ENCODE results near the gene ZRSR2. TPM values are rescaled to one million over a fixed set of nuclear protein-coding genes. Genes with fewer than 3 reads are reported as not detected.

Gene ZRSR2
- total and polyA plus RNA-seq, 2 experiments from 2014 or later: 5.2 to 45.1 TPM

DNA sequence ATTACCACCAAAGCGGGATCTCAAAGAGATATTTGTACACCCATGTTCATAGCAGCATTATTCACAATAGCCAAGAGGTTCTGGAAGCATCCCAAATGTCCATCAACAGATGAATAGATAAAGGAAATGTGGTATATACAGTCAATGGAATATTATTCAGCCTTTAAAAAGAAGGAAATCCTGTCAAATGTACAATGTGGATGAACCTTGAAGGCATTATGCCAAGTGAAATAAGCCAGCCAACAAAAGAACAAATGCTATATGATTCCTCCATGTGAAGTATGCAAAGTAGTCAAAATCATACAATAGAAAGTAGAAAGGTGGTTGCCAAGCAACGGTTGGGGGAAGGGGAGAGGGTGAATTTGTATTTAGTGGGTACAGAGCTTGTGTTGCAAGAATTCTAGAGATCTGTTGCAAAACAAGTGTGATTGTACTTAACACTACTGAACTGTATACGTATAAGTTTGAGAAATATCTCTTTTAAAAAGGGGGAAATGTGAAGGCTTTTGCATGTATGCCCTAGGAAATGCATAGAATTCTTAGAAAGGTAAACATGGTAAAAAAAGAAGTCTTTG lies 5.0 kb upstream of the ZRSR2 start:
- Histone ChIP-seq H3K27ac (ENCODE audit: low read depth) (no peak overlapping the region), H4K20me1 (replicated peaks; ENCODE audit: insufficient read depth) (no peaks in the 10 kb centered on the region), H2AFZ (no peak overlapping the region), H3K27me3 (ENCODE audit: insufficient read depth) (no peaks in the 10 kb centered on the region), H3K4me1 (ENCODE audit: insufficient read depth) (no peaks in the 10 kb centered on the region), H3K36me3 (ENCODE audit: insufficient read depth) (no peaks in the 10 kb centered on the region), H3K79me2 (replicated peaks; ENCODE audit: insufficient read depth) (no peaks in the 10 kb centered on the region), H3K9me2 (ENCODE audit: insufficient read depth) (no peaks in the 10 kb centered on the region), H3K4me2 (no peak overlapping the region), H3K4me3 (no peak overlapping the region), H3F3A (replicated peaks; ENCODE audit: low read depth) (no peaks in the 10 kb centered on the region)
- H3K4me1 Mint-ChIP-seq: 0 out of 3 replicates have a peak, but pooled peaks cover 2% of the 10 kb centered on the region
- peaks cover 13% of the 10 kb centered on the region for H3K36me3 Mint-ChIP-seq (ENCODE audit: low read depth)
- TF ChIP-seq, protein P1, sequence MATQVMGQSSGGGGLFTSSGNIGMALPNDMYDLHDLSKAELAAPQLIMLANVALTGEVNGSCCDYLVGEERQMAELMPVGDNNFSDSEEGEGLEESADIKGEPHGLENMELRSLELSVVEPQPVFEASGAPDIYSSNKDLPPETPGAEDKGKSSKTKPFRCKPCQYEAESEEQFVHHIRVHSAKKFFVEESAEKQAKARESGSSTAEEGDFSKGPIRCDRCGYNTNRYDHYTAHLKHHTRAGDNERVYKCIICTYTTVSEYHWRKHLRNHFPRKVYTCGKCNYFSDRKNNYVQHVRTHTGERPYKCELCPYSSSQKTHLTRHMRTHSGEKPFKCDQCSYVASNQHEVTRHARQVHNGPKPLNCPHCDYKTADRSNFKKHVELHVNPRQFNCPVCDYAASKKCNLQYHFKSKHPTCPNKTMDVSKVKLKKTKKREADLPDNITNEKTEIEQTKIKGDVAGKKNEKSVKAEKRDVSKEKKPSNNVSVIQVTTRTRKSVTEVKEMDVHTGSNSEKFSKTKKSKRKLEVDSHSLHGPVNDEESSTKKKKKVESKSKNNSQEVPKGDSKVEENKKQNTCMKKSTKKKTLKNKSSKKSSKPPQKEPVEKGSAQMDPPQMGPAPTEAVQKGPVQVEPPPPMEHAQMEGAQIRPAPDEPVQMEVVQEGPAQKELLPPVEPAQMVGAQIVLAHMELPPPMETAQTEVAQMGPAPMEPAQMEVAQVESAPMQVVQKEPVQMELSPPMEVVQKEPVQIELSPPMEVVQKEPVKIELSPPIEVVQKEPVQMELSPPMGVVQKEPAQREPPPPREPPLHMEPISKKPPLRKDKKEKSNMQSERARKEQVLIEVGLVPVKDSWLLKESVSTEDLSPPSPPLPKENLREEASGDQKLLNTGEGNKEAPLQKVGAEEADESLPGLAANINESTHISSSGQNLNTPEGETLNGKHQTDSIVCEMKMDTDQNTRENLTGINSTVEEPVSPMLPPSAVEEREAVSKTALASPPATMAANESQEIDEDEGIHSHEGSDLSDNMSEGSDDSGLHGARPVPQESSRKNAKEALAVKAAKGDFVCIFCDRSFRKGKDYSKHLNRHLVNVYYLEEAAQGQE (IDR thresholded peaks at IDR 0.05; ENCODE audit: unreplicated experiment): no peak
- TF ChIP-seq JUNB (IDR thresholded peaks at IDR 0.05; ENCODE audit: unreplicated experiment) (no peak), ZNF331 (CRISPR knock-in tag; IDR thresholded peaks at IDR 0.05; ENCODE audit: low read depth) (no peak)
- TF ChIP-seq, protein P2, sequence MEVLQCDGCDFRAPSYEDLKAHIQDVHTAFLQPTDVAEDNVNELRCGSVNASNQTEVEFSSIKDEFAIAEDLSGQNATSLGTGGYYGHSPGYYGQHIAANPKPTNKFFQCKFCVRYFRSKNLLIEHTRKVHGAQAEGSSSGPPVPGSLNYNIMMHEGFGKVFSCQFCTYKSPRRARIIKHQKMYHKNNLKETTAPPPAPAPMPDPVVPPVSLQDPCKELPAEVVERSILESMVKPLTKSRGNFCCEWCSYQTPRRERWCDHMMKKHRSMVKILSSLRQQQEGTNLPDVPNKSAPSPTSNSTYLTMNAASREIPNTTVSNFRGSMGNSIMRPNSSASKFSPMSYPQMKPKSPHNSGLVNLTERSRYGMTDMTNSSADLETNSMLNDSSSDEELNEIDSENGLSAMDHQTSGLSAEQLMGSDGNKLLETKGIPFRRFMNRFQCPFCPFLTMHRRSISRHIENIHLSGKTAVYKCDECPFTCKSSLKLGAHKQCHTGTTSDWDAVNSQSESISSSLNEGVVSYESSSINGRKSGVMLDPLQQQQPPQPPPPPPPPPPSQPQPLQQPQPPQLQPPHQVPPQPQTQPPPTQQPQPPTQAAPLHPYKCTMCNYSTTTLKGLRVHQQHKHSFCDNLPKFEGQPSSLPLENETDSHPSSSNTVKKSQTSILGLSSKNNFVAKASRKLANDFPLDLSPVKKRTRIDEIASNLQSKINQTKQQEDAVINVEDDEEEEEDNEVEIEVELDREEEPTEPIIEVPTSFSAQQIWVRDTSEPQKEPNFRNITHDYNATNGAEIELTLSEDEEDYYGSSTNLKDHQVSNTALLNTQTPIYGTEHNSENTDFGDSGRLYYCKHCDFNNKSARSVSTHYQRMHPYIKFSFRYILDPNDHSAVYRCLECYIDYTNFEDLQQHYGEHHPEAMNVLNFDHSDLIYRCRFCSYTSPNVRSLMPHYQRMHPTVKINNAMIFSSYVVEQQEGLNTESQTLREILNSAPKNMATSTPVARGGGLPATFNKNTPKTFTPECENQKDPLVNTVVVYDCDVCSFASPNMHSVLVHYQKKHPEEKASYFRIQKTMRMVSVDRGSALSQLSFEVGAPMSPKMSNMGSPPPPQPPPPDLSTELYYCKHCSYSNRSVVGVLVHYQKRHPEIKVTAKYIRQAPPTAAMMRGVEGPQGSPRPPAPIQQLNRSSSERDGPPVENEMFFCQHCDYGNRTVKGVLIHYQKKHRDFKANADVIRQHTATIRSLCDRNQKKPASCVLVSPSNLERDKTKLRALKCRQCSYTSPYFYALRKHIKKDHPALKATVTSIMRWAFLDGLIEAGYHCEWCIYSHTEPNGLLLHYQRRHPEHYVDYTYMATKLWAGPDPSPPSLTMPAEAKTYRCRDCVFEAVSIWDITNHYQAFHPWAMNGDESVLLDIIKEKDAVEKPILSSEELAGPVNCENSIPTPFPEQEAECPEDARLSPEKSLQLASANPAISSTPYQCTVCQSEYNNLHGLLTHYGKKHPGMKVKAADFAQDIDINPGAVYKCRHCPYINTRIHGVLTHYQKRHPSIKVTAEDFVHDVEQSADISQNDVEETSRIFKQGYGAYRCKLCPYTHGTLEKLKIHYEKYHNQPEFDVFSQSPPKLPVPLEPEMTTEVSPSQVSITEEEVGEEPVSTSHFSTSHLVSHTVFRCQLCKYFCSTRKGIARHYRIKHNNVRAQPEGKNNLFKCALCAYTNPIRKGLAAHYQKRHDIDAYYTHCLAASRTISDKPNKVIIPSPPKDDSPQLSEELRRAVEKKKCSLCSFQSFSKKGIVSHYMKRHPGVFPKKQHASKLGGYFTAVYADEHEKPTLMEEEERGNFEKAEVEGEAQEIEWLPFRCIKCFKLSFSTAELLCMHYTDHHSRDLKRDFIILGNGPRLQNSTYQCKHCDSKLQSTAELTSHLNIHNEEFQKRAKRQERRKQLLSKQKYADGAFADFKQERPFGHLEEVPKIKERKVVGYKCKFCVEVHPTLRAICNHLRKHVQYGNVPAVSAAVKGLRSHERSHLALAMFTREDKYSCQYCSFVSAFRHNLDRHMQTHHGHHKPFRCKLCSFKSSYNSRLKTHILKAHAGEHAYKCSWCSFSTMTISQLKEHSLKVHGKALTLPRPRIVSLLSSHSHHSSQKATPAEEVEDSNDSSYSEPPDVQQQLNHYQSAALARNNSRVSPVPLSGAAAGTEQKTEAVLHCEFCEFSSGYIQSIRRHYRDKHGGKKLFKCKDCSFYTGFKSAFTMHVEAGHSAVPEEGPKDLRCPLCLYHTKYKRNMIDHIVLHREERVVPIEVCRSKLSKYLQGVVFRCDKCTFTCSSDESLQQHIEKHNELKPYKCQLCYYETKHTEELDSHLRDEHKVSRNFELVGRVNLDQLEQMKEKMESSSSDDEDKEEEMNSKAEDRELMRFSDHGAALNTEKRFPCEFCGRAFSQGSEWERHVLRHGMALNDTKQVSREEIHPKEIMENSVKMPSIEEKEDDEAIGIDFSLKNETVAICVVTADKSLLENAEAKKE (CRISPR knock-in tag; IDR thresholded peaks at IDR 0.05): no peak
- TF ChIP-seq, protein P3, sequence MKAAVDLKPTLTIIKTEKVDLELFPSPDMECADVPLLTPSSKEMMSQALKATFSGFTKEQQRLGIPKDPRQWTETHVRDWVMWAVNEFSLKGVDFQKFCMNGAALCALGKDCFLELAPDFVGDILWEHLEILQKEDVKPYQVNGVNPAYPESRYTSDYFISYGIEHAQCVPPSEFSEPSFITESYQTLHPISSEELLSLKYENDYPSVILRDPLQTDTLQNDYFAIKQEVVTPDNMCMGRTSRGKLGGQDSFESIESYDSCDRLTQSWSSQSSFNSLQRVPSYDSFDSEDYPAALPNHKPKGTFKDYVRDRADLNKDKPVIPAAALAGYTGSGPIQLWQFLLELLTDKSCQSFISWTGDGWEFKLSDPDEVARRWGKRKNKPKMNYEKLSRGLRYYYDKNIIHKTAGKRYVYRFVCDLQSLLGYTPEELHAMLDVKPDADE (IDR thresholded peaks at IDR 0.05): no peak
- no peaks in the 10 kb centered on the region for H3K9me3 Mint-ChIP-seq
- DNase-seq (ENCODE audit: low spot score) (no peak), ATAC-seq (no peak)
- peaks cover 4% of the 10 kb centered on the region for H3K27me3 Mint-ChIP-seq (ENCODE audit: insufficient read depth, low read depth, poor library complexity)
- no peak overlapping the region for H3K27ac Mint-ChIP-seq
- H3K4me3 Mint-ChIP-seq: no peak overlapping the region
